MM.1S (cell line): ENCODE measurements around the gene PRX.
"Not testable (repeated sequence)": the region's sequence is repeated elsewhere in the genome, so short reads cannot be mapped to it uniquely, and the experiment has no call there.

Experiments
- DNase-seq: peaks from one replicate; pipeline ENCODE4 v3.0.0-alpha.2; 2015
- H2AFZ ChIP-seq: fragments of 300-600 bp; sonication (generic); 2 replicates; pipeline ENCODE4 v1.6.0; 2016; ENCODE audit warnings: antibody characterized with exemption, low read length
- H3F3A ChIP-seq: fragments of 300-600 bp; sonication (generic); 2 replicates; pipeline ENCODE4 v1.6.1; 2016; ENCODE audit warnings: mild to moderate bottlenecking, antibody characterized with exemption, low read length, moderate library complexity, mixed read lengths; ENCODE audit not compliant: insufficient read depth
- H3K27ac ChIP-seq: fragments of 300-600 bp; sonication (generic); 2 replicates; pipeline ENCODE4 v1.5.1; 2016; ENCODE audit warnings: mild to moderate bottlenecking, low read length
- H3K27me3 ChIP-seq: fragments of 300-600 bp; sonication (generic); replicated peaks from 2 replicates; pipeline ENCODE4 v1.6.0; 2016; ENCODE audit warnings: low read length; ENCODE audit not compliant: insufficient read depth
- H3K36me3 ChIP-seq: fragments of 300-600 bp; sonication (generic); replicated peaks from 2 replicates; pipeline ENCODE4 v1.6.1; 2016; ENCODE audit warnings: mild to moderate bottlenecking, low read length, mixed read lengths; ENCODE audit not compliant: insufficient read depth
- H3K4me1 ChIP-seq: fragments of 300-600 bp; sonication (generic); 2 replicates; pipeline ENCODE4 v1.6.1; 2016; ENCODE audit warnings: low read length, mixed read lengths
- H3K4me2 ChIP-seq: fragments of 300-600 bp; sonication (generic); 2 replicates; pipeline ENCODE4 v1.6.0; 2016; ENCODE audit warnings: low read depth, low read length
- H3K4me3 ChIP-seq: fragments of 300-600 bp; sonication (generic); 2 replicates; pipeline ENCODE4 v1.5.1; 2016; ENCODE audit warnings: low read length, mixed read lengths
- H3K79me2 ChIP-seq: fragments of 300-600 bp; sonication (generic); 2 replicates; pipeline ENCODE4 v1.6.1; 2016; ENCODE audit warnings: mixed run types, low read length, mixed read lengths
- H3K9ac ChIP-seq: fragments of 300-600 bp; sonication (generic); 2 replicates; pipeline ENCODE4 v1.6.1; 2016; ENCODE audit warnings: low read length, mixed read lengths
- H3K9me2 ChIP-seq: fragments of 300-600 bp; sonication (generic); replicated peaks from 2 replicates; pipeline ENCODE4 v1.6.1; 2016; ENCODE audit warnings: mild to moderate bottlenecking, low read length, mixed read lengths; ENCODE audit not compliant: insufficient read depth
- H3K9me3 ChIP-seq: fragments of 300-600 bp; sonication (generic); replicated peaks from 2 replicates; pipeline ENCODE4 v1.6.1; 2016; ENCODE audit warnings: mild to moderate bottlenecking, low read length, mixed read lengths; ENCODE audit not compliant: insufficient read depth
- H4K20me1 ChIP-seq: fragments of 300-600 bp; sonication (generic); 2 replicates; pipeline ENCODE4 v1.6.1; 2016; ENCODE audit warnings: mild to moderate bottlenecking, low read length, moderate library complexity, mixed read lengths; ENCODE audit not compliant: insufficient read depth
- CTCF ChIP-seq: fragments of 300-600 bp; sonication (generic); IDR thresholded peaks from 2 replicates; pipeline ENCODE4 v1.5.1; 2016; ENCODE audit warnings: antibody characterized with exemption, low read length, mixed read lengths
- EZH2 ChIP-seq: fragments of 300-600 bp; sonication (generic); optimal IDR thresholded peaks from 2 replicates; pipeline ENCODE3; 2017; ENCODE audit warnings: low read depth, mild to moderate bottlenecking, antibody characterized with exemption, low read length, mixed read lengths
- EZH2phosphoT487 ChIP-seq: fragments of 300-600 bp; sonication (generic); IDR thresholded peaks from 2 replicates; pipeline ENCODE4 v1.6.1; 2018; ENCODE audit warnings: antibody characterized with exemption, low read length

The PRX gene

GRCh38 chr19:40411958-40412499 lies 1.1 kb downstream of the PRX start:
- Histone ChIP-seq H2AFZ (no peak overlapping the region), H3K36me3 (no peaks in the 10 kb centered on the region), H3F3A (no peaks in the 10 kb centered on the region), H4K20me1 (no peaks in the 10 kb centered on the region), H3K4me2 (no peak overlapping the region), H3K27me3 (no peaks in the 10 kb centered on the region), H3K9me3 (no peaks in the 10 kb centered on the region), H3K4me1 (peaks cover 11% of the 10 kb centered on the region), H3K27ac (no peak overlapping the region), H3K4me3 (no peak overlapping the region), H3K79me2 (no peaks in the 10 kb centered on the region), H3K9ac (no peak overlapping the region), H3K9me2 (no peaks in the 10 kb centered on the region)
- DNase-seq: no peak
- TF ChIP-seq CTCF (no peak), EZH2phosphoT487 (no peak), EZH2 (no peak)

- Histone ChIP-seq H3K4me1 (peaks cover 11% of the 10 kb centered on the region), H3K9me2 (no peaks in the 10 kb centered on the region), H3K36me3 (no peaks in the 10 kb centered on the region), H3K4me3 (no peak overlapping the region), H4K20me1 (no peaks in the 10 kb centered on the region), H3K9ac (no peak overlapping the region), H2AFZ (peak overlapping the region; percentile 68), H3K27me3 (no peaks in the 10 kb centered on the region), H3K4me2 (peak overlapping the region; percentile 42; the same call in 1 of the 2 replicates), H3K27ac (no peak overlapping the region), H3F3A (no peaks in the 10 kb centered on the region), H3K79me2 (no peaks in the 10 kb centered on the region), H3K9me3 (no peaks in the 10 kb centered on the region)
- DNase-seq: no peak
- TF ChIP-seq EZH2phosphoT487: no peak
- TF ChIP-seq EZH2: no peak
- no peak for TF ChIP-seq CTCF
These were observed 1.9 kb downstream of the PRX start for GRCh38 chr19:40411125-40411842.

GRCh38 chr19:40410030-40410389 lies 3.2 kb downstream of the PRX start:
- H3K9me2 ChIP-seq: no peaks in the 10 kb centered on the region
- no peak overlapping the region for H3K4me2 ChIP-seq
- no peaks in the 10 kb centered on the region for H3K79me2 ChIP-seq
- no peaks in the 10 kb centered on the region for H3K27me3 ChIP-seq
- H4K20me1 ChIP-seq: no peaks in the 10 kb centered on the region
- no peaks in the 10 kb centered on the region for H3F3A ChIP-seq
- no peaks in the 10 kb centered on the region for H3K9me3 ChIP-seq
- H2AFZ ChIP-seq: no peak overlapping the region
- no peak overlapping the region for H3K27ac ChIP-seq
- H3K36me3 ChIP-seq: no peaks in the 10 kb centered on the region
- no peak for DNase-seq
- TF ChIP-seq EZH2: no peak
- TF ChIP-seq EZH2phosphoT487: no peak
- no peak for TF ChIP-seq CTCF
- H3K4me3 ChIP-seq: no peak overlapping the region
- H3K9ac ChIP-seq: no peak overlapping the region
- H3K4me1 ChIP-seq: peaks cover 11% of the 10 kb centered on the region

- not testable (repeated sequence) for H3K27me3 ChIP-seq, H3K9me2 ChIP-seq, H3F3A ChIP-seq, H3K4me2 ChIP-seq, H3K9ac ChIP-seq, H4K20me1 ChIP-seq, DNase-seq, H3K4me3 ChIP-seq, H3K27ac ChIP-seq, H2AFZ ChIP-seq, H3K79me2 ChIP-seq, H3K9me3 ChIP-seq, H3K36me3 ChIP-seq
- H3K4me1 ChIP-seq: peaks cover 11% of the 10 kb centered on the region
These were observed 4.6 kb downstream of the PRX start for GRCh38 chr19:40408598-40408925.
